Measurements from ENCODE around the gene LGALS1. TPM values are rescaled to one million over a fixed set of nuclear protein-coding genes. Genes with fewer than 3 reads are reported as not detected.

LGALS1 gene
- 991 to 1,387 TPM (median 1,073 TPM) in 5 replicates for total RNA-seq (2022; extraction: Qiagen RNA extraction)

GRCh38 chr22:37674951-37675929 is at the start of gene LGALS1:
LGALS1 (plus strand) TSS chr22:37675636; CDS start chr22:37675703, 67 bp downstream.

GRCh38 chr22:37639070-37639760 is 36.2 kb upstream of the LGALS1 start, which contains the start of gene SH3BP1:
SH3BP1 (plus strand) TSS chr22:37639669; CDS start chr22:37639788, 119 bp downstream.

GRCh38 chr22:37658133-37659065 is 17.0 kb upstream of the LGALS1 start, which contains the start of gene PDXP:
PDXP (plus strand) TSS chr22:37658723; CDS start chr22:37658783, 60 bp downstream.

GRCh38 chr22:37686002-37686982 is 10.9 kb downstream of the LGALS1 start, which contains the start of gene NOL12:
NOL12 (plus strand) TSS chr22:37686343; CDS start chr22:37686393, 50 bp downstream.

GRCh38 chr22:37696657-37697537 is 21.5 kb downstream of the LGALS1 start, which contains the start of gene TRIOBP:
TRIOBP (plus strand) TSS chr22:37697048; CDS start chr22:37701366, 4,318 bp downstream.

Other genes starting within 250 kb of the LGALS1 start
- 3.8 to 7.2 TPM (median 6.7 TPM) in 5 replicates for gene ELFN2, start 248.2 kb upstream of the LGALS1 start, total RNA-seq (2022; extraction: Qiagen RNA extraction)
- gene MFNG, start 189.3 kb upstream of the LGALS1 start, total RNA-seq (2022; extraction: Qiagen RNA extraction): 0.79 to 1.7 TPM (median 1.2 TPM) in 5 replicates
- 18.5 to 31.8 TPM (median 31.7 TPM) in 5 replicates for gene CARD10, start 156.2 kb upstream of the LGALS1 start, total RNA-seq (2022; extraction: Qiagen RNA extraction)
- gene CDC42EP1, start 115.2 kb upstream of the LGALS1 start, total RNA-seq (2022; extraction: Qiagen RNA extraction): 21.2 to 33.8 TPM (median 32.1 TPM) in 5 replicates
- 0.15 TPM in 1 of 5 replicates, not detected in the others for gene LGALS2, start 95.5 kb upstream of the LGALS1 start, total RNA-seq (2022; extraction: Qiagen RNA extraction)
- 14.3 to 22.1 TPM (median 21.7 TPM) in 5 replicates for gene GGA1, start 66.8 kb upstream of the LGALS1 start, total RNA-seq (2022; extraction: Qiagen RNA extraction)
- 0.72 to 2.6 TPM (median 1.2 TPM) in 5 replicates for gene SH3BP1, start 36.0 kb upstream of the LGALS1 start, total RNA-seq (2022; extraction: Qiagen RNA extraction)
- gene PDXP, start 16.9 kb upstream of the LGALS1 start, total RNA-seq (2022; extraction: Qiagen RNA extraction): 12.2 to 15.2 TPM (median 13.6 TPM) in 5 replicates
- 23.8 to 33.6 TPM (median 25.7 TPM) in 5 replicates for gene NOL12, start 10.7 kb downstream of the LGALS1 start, total RNA-seq (2022; extraction: Qiagen RNA extraction)
- gene TRIOBP, start 21.4 kb downstream of the LGALS1 start, total RNA-seq (2022; extraction: Qiagen RNA extraction): 24.9 to 36.3 TPM (median 32.0 TPM) in 5 replicates
- 2.6 to 4.2 TPM (median 3.4 TPM) in 5 replicates for gene GCAT, start 132.3 kb downstream of the LGALS1 start, total RNA-seq (2022; extraction: Qiagen RNA extraction)
- gene GALR3, start 147.7 kb downstream of the LGALS1 start, total RNA-seq (2022; extraction: Qiagen RNA extraction): not detected in 5 replicates
- gene ANKRD54, start 168.7 kb downstream of the LGALS1 start, total RNA-seq (2022; extraction: Qiagen RNA extraction): 16.5 to 23.6 TPM (median 22.0 TPM) in 5 replicates
- 260 to 305 TPM (median 269 TPM) in 5 replicates for gene EIF3L, start 173.8 kb downstream of the LGALS1 start, total RNA-seq (2022; extraction: Qiagen RNA extraction)
- gene MICALL1, start 230.7 kb downstream of the LGALS1 start, total RNA-seq (2022; extraction: Qiagen RNA extraction): 17.5 to 23.4 TPM (median 20.7 TPM) in 5 replicates

Data from A549 treated with dexamethasone at 1 μM for 4 hours (cell line).